Measurements from ENCODE around the gene DLX2. TPM values are rescaled to one million over a fixed set of nuclear protein-coding genes. Genes with fewer than 3 reads are reported as not detected.
A peak's percentile ranks its signal among the peaks of the same experiment; 100 is the strongest.

The DLX2 gene
- total and polyA plus RNA-seq, 2 of the 13 experiments (the other 11 are each of a cell fraction or from before 2014, with no cell fraction given): 0.07 to 0.15 TPM

- TF ChIP-seq ZNF639 (CRISPR knock-in tag; conservative IDR thresholded peaks at IDR 0.05) (no peak), ZNF558 (CRISPR knock-in tag; IDR thresholded peaks at IDR 0.05; ENCODE audit: borderline replicate concordance) (no peak), ZNF777 (CRISPR knock-in tag; IDR thresholded peaks at IDR 0.05) (0 out of 2 replicates have a peak, but pooled peaks have one; percentile 23), ERF (CRISPR knock-in tag; IDR thresholded peaks at IDR 0.05) (no peak), ZBTB38 (CRISPR knock-in tag; IDR thresholded peaks at IDR 0.05) (no peak), ZKSCAN8 (CRISPR knock-in tag; IDR thresholded peaks at IDR 0.05; ENCODE audit: borderline replicate concordance) (no peak), CSRNP2 (CRISPR knock-in tag; conservative IDR thresholded peaks at IDR 0.05; ENCODE audit: low read depth) (no peak), MIER2 (CRISPR knock-in tag; IDR thresholded peaks at IDR 0.05) (no peak), ZNF878 (CRISPR knock-in tag; IDR thresholded peaks at IDR 0.05) (no peak), PCBP1 (IDR thresholded peaks at IDR 0.05; ENCODE audit: borderline replicate concordance, low read depth, low read length) (no peak), PBX2 (CRISPR knock-in tag; IDR thresholded peaks at IDR 0.05) (no peak), NBN (conservative IDR thresholded peaks at IDR 0.05) (no peak), RFX5 (IDR thresholded peaks at IDR 0.05; ENCODE audit: low read depth, low read length) (peak; percentile 86), TEF (CRISPR knock-in tag; IDR thresholded peaks at IDR 0.05) (no peak), ZNF414 (CRISPR knock-in tag; IDR thresholded peaks at IDR 0.05) (0 out of 2 replicates have a peak, but pooled peaks have one; percentile 39), UBTF (CRISPR knock-in tag; IDR thresholded peaks at IDR 0.05) (peak; percentile 36; the same call in 1 of the 2 replicates), HOMEZ (CRISPR knock-in tag; IDR thresholded peaks at IDR 0.05; ENCODE audit: low read depth) (no peak), ZNF589 (CRISPR knock-in tag; conservative IDR thresholded peaks at IDR 0.05) (no peak), CENPX (CRISPR knock-in tag; IDR thresholded peaks at IDR 0.05) (no peak)
Observed at GRCh38 chr2:172096626-172097547, 5.8 kb downstream of the DLX2 start (continued).
